ENCODE results near the gene MTFR1L. TPM values are rescaled to one million over a fixed set of nuclear protein-coding genes. Genes with fewer than 3 reads are reported as not detected.

Gene MTFR1L
- total RNA-seq, 1 experiment from 2014 or later: 32.5 TPM

GRCh38 chr1:25831569-25832196, 11.9 kb downstream of the MTFR1L start:
- no peak overlapping the region for H2BK120ac ChIP-seq (ENCODE audit: low read depth, low read length, poor library complexity, severe bottlenecking)
- H3K27ac ChIP-seq (ENCODE audit: insufficient read length, low read depth, low read length): no peak overlapping the region
- H3K56ac ChIP-seq (ENCODE audit: insufficient read length, low read depth, low read length): no peak overlapping the region
- H3K23me2 ChIP-seq (ENCODE audit: insufficient read length, low read depth, low read length, poor library complexity, severe bottlenecking): no peaks in the 10 kb centered on the region
- no peak for TF ChIP-seq CTCF (conservative IDR thresholded peaks at IDR 0.05)
- no peak overlapping the region for H2BK15ac ChIP-seq (ENCODE audit: low read depth, low read length)
- no peak overlapping the region for H3K4me3 Mint-ChIP-seq
- no peaks in the 10 kb centered on the region for H3K27me3 ChIP-seq (ENCODE audit: insufficient read depth, low read length)
- H4K8ac ChIP-seq (replicated peaks; ENCODE audit: insufficient read length, low read depth, low read length): no peak overlapping the region
- no peak overlapping the region for H3K23ac ChIP-seq (ENCODE audit: insufficient read length, low read depth, low read length)
- no peaks in the 10 kb centered on the region for H4K20me1 ChIP-seq (ENCODE audit: control insufficient read depth, insufficient read depth, insufficient read length)
- H3K27me3 Mint-ChIP-seq (ENCODE audit: low read depth): no peaks in the 10 kb centered on the region
- peaks cover 28 to 87% (median 76%) of the 10 kb centered on the region in 3 experiments; a peak in 6 of 7 replicates for H3K36me3 Mint-ChIP-seq (ENCODE audit: insufficient read depth in 1 of 3, low read depth in 3 of 3)
- no peaks in the 10 kb centered on the region for H3K9me3 Mint-ChIP-seq
- DNase-seq: no peak
- no peak overlapping the region for H2AK5ac ChIP-seq (ENCODE audit: insufficient read length, low read length)
- no peak overlapping the region for H4K5ac ChIP-seq (ENCODE audit: insufficient read length, low read depth, low read length)
- H3K4ac ChIP-seq (ENCODE audit: low read depth, low read length): no peak overlapping the region
- no peak overlapping the region for H2BK5ac ChIP-seq (ENCODE audit: insufficient read length, low read length)
- H3K9ac ChIP-seq (ENCODE audit: extremely low read depth, insufficient read length, low read length): no peak overlapping the region
- H4K91ac ChIP-seq (ENCODE audit: insufficient read length, low read depth, low read length): no peak overlapping the region
- no peak overlapping the region for H2BK20ac ChIP-seq (ENCODE audit: low read depth, low read length, poor library complexity, severe bottlenecking)
- no peak overlapping the region for H3K27ac Mint-ChIP-seq
- no peak overlapping the region for H3K4me2 ChIP-seq (ENCODE audit: insufficient read depth, insufficient read length, low read length)
- H2AFZ ChIP-seq (ENCODE audit: low read length): no peak overlapping the region
- no peak overlapping the region for H3K18ac ChIP-seq (ENCODE audit: insufficient read length, low read depth, low read length)
- H3K14ac ChIP-seq (ENCODE audit: insufficient read depth, low read length): no peak overlapping the region
- no peak overlapping the region for H2BK12ac ChIP-seq (ENCODE audit: insufficient read length, low read depth, low read length)
- no CpG with 5 or more reads among the region's 5 CpGs for WGBS (ENCODE audit: extremely low coverage, insufficient read length, low lambda C conversion rate)
- no peaks in the 10 kb centered on the region for H3K79me2 ChIP-seq (ENCODE audit: insufficient read depth, low read length)
- 0 out of 4 replicates have a peak, but pooled peaks cover 1% of the 10 kb centered on the region in 2 experiments for H3K4me1 Mint-ChIP-seq
- H3K4me1 ChIP-seq (ENCODE audit: insufficient read depth, low read length): no peaks in the 10 kb centered on the region
- H3T11ph ChIP-seq (ENCODE audit: low read length): no peak overlapping the region
- no peaks in the 10 kb centered on the region for H3K9me3 ChIP-seq (ENCODE audit: control insufficient read depth, low read depth, low read length)
- peaks cover 2% of the 10 kb centered on the region for H3K79me1 ChIP-seq (ENCODE audit: insufficient read depth, low read depth, low read length, poor library complexity, severe bottlenecking)
